ENCODE results near the gene DACH1. TPM values are rescaled to one million over a fixed set of nuclear protein-coding genes. Genes with fewer than 3 reads are reported as not detected.

DACH1 gene
- total and polyA plus RNA-seq, 5 experiments from 2014 or later: not detected

DNA sequence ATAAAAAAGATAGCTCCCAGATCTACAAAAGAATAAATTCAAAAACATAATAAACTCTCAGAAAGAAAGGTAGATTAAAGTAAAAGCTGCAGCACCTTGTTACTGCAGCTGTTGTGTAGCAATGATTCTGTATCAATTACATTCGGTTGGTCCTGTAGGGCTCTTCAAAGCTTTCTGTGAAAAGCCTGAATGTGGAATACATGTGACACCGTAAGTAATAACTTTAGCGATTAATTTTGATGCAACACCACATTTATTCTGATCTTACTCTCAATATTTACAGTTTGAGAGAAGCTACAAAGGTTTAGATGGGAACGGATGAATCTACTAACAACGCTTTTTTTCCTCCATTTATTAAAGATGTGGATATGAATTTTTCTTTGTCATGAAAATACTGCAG is 279.2 kb downstream of the DACH1 start:
- H3K4me1 Mint-ChIP-seq: no peaks in the 10 kb centered on the region
- no peaks in the 10 kb centered on the region for H3K36me3 Mint-ChIP-seq
- H3K4me3 Mint-ChIP-seq: no peak overlapping the region
- POLR2A ChIA-PET: no interaction called here
- H3K27ac Mint-ChIP-seq: no peak overlapping the region
- DNase-seq (no peak), ATAC-seq (no peak)
- H3K27me3 Mint-ChIP-seq: no peaks in the 10 kb centered on the region
- H3K9me3 Mint-ChIP-seq: no peaks in the 10 kb centered on the region

DNA sequence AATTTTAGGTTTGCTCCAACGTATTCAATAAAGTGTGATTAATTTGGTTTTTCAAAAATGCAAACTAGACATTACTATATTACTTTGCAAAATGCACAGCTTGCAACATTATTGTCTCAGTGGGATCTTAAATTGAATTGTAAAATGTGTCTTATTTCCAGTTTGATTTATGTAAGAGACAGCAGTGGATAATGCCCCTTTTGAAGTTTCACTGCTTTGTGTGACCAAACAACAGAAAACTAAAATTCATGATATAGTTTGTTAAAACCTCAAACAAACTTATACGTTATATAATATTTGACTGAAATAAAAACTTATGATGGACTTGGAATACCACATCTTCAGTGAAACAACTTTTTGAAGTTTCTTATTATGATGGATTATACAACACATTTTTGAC is 279.8 kb downstream of the DACH1 start:
- H3K4me1 Mint-ChIP-seq: no peaks in the 10 kb centered on the region
- H3K9me3 Mint-ChIP-seq: no peaks in the 10 kb centered on the region
- H3K36me3 Mint-ChIP-seq: no peaks in the 10 kb centered on the region
- DNase-seq: no peak
- no peak overlapping the region for H3K4me3 Mint-ChIP-seq
- H3K27ac Mint-ChIP-seq: no peak overlapping the region
- ATAC-seq: no peak
- POLR2A ChIA-PET: no interaction called here
- no peaks in the 10 kb centered on the region for H3K27me3 Mint-ChIP-seq

DNA sequence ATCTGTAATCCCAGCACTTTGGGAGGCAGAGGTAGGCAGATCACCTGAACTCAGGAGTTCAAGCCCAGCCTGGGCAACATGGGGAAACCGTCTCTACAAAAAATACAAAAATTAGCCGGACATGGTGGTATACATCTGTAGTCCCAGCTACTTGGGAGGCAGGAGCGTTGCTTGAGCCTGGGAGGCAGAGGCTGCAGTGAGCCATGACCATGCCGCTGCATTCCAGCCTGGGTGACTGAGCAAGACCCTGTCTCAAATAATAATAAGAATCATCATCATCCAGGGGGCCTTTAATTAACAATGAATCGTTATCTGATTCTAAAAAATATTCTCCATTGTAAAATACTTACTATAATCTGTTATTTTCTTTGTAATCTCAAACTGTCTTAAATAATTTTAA is 283.4 kb downstream of the DACH1 start:
- Mint-ChIP-seq H3K9me3 (peaks cover 0 to 2% (median 0%) of the 10 kb centered on the region in 9 donors), H3K27ac (no peak overlapping the region), H3K4me1 (no peaks in the 10 kb centered on the region), H3K27me3 (no peaks in the 10 kb centered on the region), H3K36me3 (no peaks in the 10 kb centered on the region), H3K4me3 (no peak overlapping the region)
- ATAC-seq: no peak
- POLR2A ChIA-PET: no interaction called here
- DNase-seq: no peak

DNA sequence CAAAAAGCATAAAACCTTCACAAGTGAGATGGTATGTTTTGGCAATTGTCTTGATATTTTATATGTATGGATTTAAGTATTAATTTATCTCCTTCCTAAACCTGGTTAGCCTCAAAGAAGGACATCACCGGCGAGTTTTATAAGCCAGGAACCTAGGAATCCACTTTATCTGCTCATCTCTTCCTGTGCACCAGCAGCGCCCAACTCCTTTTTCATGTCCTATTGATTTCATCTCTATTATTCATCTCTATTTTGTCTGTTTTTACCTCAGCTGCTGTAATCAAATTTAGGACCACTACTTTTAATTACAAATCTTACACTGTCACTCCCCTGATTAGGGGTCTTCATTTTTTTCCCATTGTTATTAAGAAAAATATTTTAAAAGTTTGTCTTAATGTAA is 286.4 kb downstream of the DACH1 start:
- no peaks in the 10 kb centered on the region for H3K36me3 Mint-ChIP-seq
- H3K4me1 Mint-ChIP-seq: no peaks in the 10 kb centered on the region
- peaks cover 0 to 2% (median 0%) of the 10 kb centered on the region in 9 donors for H3K9me3 Mint-ChIP-seq
- ATAC-seq (no peak), DNase-seq (no peak)
- POLR2A ChIA-PET: no interaction called here
- no peaks in the 10 kb centered on the region for H3K27me3 Mint-ChIP-seq
- no peak overlapping the region for H3K4me3 Mint-ChIP-seq
- no peak overlapping the region for H3K27ac Mint-ChIP-seq

DNA sequence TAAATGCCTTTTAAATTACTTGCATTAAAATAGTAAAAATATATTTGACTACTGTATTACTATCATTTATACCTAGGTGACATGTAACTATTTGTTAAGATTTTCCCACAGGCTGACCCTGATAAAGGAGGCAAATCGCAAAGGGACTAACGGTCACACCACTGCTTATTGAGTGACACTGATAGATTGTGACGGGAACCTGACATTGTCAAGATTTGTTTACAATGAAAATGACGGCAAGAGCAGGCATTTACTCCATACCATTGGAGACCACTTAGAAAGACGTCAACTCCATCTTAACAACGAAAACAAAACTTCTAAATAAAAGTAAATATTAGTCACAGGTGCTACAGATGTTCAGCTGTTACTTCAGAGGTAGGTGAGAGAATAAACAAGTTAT is 289.0 kb downstream of the DACH1 start:
- H3K9me3 Mint-ChIP-seq: peaks cover 0 to 2% (median 0%) of the 10 kb centered on the region in 9 donors
- ATAC-seq: no peak
- no peak overlapping the region for H3K27ac Mint-ChIP-seq
- H3K36me3 Mint-ChIP-seq: no peaks in the 10 kb centered on the region
- H3K4me3 Mint-ChIP-seq: no peak overlapping the region
- no peaks in the 10 kb centered on the region for H3K27me3 Mint-ChIP-seq
- no peak for DNase-seq
- POLR2A ChIA-PET: no interaction called here
- no peaks in the 10 kb centered on the region for H3K4me1 Mint-ChIP-seq

DNA sequence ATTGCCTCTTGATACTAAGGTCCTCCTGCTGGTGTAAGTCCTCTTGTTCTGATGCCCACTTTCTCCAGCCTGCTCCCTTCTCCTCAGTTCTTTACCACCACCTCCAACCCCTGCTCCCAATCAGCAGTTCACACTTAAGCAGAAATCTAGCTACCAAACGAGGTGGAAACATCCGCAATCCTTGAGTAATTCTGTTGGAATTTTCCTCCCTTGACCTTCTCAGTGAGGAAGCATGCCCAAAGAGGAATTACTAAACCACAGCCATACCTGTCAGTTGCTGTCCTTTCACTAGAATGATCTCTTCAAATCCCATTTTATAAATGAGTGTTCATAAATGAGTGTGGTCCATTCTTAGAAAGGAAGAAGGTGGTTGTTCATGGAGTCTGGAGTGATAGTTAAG is 289.9 kb downstream of the DACH1 start:
- POLR2A ChIA-PET: no interaction called here
- DNase-seq (no peak), ATAC-seq (no peak)

DNA sequence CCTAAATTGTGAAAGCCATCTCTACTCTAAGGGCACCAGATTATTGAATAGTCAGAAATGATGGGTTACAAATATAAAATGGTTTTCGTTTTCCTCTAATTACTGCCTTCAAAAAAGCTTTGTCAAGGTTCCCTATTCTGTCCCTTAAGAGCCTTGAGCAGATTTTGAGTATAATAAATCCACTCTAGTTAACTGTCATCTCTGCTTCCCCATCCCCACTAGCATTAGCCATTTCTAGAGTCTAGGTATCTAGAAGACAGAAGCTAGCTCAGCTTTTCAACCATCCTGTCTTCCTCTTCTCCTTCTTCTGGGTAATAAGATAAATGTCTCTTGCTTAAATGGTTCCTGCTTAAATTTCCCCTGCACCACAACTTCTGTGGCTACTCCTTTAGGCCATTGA is 290.4 kb downstream of the DACH1 start:
- Mint-ChIP-seq H3K9me3 (peaks cover 0 to 2% (median 0%) of the 10 kb centered on the region in 9 donors), H3K4me3 (no peak overlapping the region), H3K27ac (no peak overlapping the region), H3K4me1 (no peaks in the 10 kb centered on the region), H3K27me3 (no peaks in the 10 kb centered on the region), H3K36me3 (no peaks in the 10 kb centered on the region)
- ATAC-seq (peak in 1 of 2 donors; percentile 8), DNase-seq (no peak)
- POLR2A ChIA-PET: no interaction called here

More for the DNA sequence above, 289.9 kb downstream of the DACH1 start:
- H3K27ac Mint-ChIP-seq: no peak overlapping the region
- H3K4me1 Mint-ChIP-seq: no peaks in the 10 kb centered on the region
- no peaks in the 10 kb centered on the region for H3K36me3 Mint-ChIP-seq
- H3K9me3 Mint-ChIP-seq: peaks cover 0 to 2% (median 0%) of the 10 kb centered on the region in 9 donors
- H3K4me3 Mint-ChIP-seq: no peak overlapping the region
- H3K27me3 Mint-ChIP-seq: no peaks in the 10 kb centered on the region

DNA sequence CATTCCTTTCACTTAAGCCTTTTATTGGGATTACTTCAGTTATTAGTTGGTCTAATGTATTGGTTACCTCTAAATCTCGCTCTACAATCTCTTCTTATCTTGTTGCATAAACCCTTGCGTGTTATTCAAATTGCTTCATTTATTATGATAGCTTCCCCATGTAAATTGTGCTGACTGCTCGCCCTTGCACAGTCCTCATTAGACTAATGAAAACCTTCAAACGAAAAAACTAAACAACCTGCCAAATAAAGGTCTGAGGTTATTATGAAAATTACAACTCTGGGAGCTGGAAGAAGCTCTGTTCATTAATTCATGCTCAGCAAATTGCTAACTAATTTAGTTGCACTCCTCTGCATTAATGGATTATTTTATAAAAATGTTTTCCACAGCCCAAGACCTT is 320.1 kb downstream of the DACH1 start:
- no peaks in the 10 kb centered on the region for H3K27me3 Mint-ChIP-seq
- ATAC-seq (no peak), DNase-seq (no peak)
- no peaks in the 10 kb centered on the region for H3K4me1 Mint-ChIP-seq
- H3K9me3 Mint-ChIP-seq: no peaks in the 10 kb centered on the region
- no peak overlapping the region for H3K4me3 Mint-ChIP-seq
- no peaks in the 10 kb centered on the region for H3K36me3 Mint-ChIP-seq
- POLR2A ChIA-PET: no interaction called here
- no peak overlapping the region for H3K27ac Mint-ChIP-seq

DNA sequence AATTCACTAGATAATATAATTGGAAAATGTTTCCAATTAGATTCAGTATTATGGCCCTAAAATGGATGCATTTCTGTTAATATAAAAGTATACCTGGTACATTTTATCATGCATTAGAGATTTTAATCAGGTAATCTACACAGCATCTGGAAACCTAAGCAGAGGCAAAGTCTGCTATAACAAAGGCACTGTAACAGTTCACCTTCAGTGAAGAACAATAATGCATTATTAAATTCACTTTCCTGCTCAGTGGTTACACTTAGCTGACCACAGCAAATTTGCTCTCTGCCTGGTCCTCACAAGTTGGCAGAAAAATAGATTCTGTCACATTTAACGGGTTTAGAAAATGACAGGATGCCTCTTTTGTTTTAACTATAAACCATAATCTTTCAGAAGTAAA is 326.9 kb downstream of the DACH1 start:
- POLR2A ChIA-PET: no interaction called here
- no peak for ATAC-seq

DNA sequence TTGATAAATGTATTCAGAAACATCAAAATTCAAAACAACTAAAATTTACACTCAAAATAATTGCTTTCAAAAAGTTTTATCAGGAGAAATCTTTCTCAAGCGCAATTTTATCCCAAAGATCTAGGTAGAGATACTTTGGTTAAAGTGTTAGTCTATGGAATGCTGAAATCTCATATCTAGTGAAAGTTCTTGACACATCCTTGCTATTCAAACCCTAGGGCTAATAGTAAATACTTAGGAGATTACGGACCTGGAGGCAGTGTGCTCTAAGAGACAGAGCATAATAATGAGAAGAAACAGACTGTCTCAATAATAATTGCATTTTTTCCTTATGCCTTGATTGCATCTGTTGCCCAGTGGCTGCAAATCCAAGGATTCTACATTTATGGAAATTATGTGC is 330.8 kb downstream of the DACH1 start:
- ATAC-seq (no peak), DNase-seq (no peak)
- Mint-ChIP-seq H3K27ac (no peak overlapping the region), H3K36me3 (no peaks in the 10 kb centered on the region), H3K9me3 (no peaks in the 10 kb centered on the region), H3K27me3 (no peaks in the 10 kb centered on the region), H3K4me1 (no peaks in the 10 kb centered on the region), H3K4me3 (no peak overlapping the region)
- POLR2A ChIA-PET: no interaction called here

More for the DNA sequence above, 326.9 kb downstream of the DACH1 start:
- Mint-ChIP-seq H3K27me3 (no peaks in the 10 kb centered on the region), H3K4me3 (no peak overlapping the region), H3K36me3 (no peaks in the 10 kb centered on the region), H3K9me3 (no peaks in the 10 kb centered on the region), H3K4me1 (no peaks in the 10 kb centered on the region), H3K27ac (no peak overlapping the region)
- no peak for DNase-seq

DNA sequence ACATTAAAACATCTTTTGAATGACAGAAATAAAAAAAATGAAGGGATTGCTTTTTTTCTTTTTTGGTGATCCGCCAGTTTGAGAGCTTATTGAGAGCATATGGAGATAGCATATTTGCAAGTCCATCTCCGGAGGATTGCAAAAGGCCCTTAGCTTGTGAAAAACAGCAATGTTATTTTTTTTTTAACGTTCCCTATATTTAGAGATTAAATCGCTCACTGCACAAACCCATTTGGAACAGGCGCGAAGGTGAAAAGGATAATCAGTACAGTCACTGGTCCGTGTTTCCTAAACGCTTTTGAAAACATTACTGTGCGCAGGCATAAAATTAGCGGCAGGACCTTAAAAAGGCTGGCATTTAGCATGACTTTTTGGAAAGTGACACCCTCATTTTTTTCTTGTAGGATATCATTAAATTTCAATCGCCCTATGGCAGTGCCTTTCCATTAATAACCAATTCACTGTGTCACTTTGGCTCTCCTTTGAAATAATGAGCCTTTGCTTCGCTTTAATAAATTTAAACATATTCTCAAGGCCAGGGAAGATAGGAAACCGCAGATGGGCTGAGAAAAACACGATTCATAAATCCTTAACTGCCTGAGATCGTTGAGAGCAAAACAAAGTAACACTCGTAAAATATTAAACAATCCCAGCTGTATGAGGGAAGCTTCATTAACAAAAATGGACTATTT is 342.2 kb downstream of the DACH1 start:
- Mint-ChIP-seq H3K4me3 (no peak overlapping the region), H3K9me3 (peaks cover 0 to 4% (median 0%) of the 10 kb centered on the region in 9 donors), H3K27me3 (no peaks in the 10 kb centered on the region), H3K27ac (no peak overlapping the region), H3K36me3 (no peaks in the 10 kb centered on the region), H3K4me1 (peaks cover 0 to 2% (median 0%) of the 10 kb centered on the region in 4 donors)
- POLR2A ChIA-PET: no interaction called here
- no peak for ATAC-seq
- no peak for DNase-seq

DNA sequence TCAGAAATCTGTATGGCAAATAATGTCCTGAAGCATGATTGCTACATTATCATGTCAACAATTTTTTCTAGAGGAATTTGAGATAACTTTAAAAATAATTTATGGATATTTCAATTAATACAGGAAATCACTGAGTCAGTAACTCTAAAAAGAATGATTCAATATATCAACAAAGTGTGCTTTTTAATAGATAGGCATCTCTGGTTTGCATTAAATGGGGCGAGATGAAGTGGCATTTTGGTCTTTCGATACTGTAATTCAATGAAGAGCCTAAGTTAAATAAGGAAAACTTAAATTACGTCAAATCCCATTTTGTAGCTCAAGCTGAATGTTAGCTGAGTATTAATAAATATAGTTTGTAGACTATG is 342.8 kb downstream of the DACH1 start:
- Mint-ChIP-seq H3K9me3 (peaks cover 0 to 4% (median 0%) of the 10 kb centered on the region in 9 donors), H3K36me3 (no peaks in the 10 kb centered on the region), H3K4me1 (peaks cover 0 to 2% (median 0%) of the 10 kb centered on the region in 4 donors), H3K4me3 (no peak overlapping the region), H3K27me3 (no peaks in the 10 kb centered on the region), H3K27ac (no peak overlapping the region)
- DNase-seq (no peak), ATAC-seq (no peak)
- POLR2A ChIA-PET: no interaction called here

DNA sequence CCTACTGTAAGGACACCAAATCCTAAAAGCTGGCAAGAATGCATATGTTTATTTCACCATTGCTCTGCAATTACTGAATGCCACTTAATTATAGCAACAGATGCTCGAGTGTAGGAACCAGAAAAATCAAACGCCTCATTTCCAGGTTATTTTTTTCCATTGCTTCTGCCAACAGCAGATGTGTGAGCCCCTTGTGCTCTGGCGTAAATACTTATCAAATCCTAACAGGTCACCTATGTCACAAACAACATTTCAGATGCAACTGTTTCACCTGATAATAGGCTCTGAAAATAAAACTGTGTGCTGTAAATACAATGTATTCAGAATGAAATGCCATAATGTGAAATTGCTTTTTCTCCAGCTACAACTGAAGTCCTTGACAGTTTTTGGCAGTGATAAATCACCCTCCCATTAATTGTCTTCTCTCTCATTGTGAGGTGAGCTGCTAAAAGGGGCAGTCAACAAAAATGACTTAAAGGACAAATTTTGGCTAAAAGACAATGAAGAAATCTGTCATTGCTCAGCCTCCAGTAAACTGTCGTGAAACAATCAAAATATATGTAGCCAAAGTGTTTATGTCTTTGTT is 344.0 kb downstream of the DACH1 start:
- Mint-ChIP-seq H3K27ac (no peak overlapping the region), H3K4me1 (peaks cover 0 to 2% (median 0%) of the 10 kb centered on the region in 4 donors), H3K4me3 (no peak overlapping the region), H3K27me3 (no peaks in the 10 kb centered on the region), H3K9me3 (peaks cover 0 to 3% (median 0%) of the 10 kb centered on the region in 9 donors), H3K36me3 (no peaks in the 10 kb centered on the region)
- DNase-seq (no peak), ATAC-seq (no peak)
- POLR2A ChIA-PET: no interaction called here

DNA sequence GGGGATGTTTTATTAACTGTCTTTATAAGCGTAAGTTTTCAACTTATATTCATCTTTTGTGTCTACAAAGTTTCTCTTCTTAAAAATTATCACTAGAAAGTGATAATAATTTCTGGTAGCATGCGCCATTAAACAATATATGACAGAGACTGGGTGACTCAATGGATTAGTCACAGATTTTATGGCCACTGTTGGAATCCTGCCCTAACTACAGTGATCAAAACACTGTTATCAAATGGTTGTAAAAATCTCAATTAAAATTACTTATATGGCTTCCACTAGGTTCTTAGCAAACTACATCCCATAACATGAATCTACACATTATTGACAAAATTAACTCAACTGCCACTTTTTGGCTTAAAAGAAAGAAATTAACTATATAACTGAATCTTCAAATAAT is 350.0 kb downstream of the DACH1 start:
- ATAC-seq: no peak
- H3K27me3 Mint-ChIP-seq: no peaks in the 10 kb centered on the region
- H3K4me1 Mint-ChIP-seq: no peaks in the 10 kb centered on the region
- POLR2A ChIA-PET: no interaction called here
- H3K4me3 Mint-ChIP-seq: no peak overlapping the region
- DNase-seq: no peak
- peaks cover 0 to 1% (median 0%) of the 10 kb centered on the region in 9 donors for H3K9me3 Mint-ChIP-seq
- no peak overlapping the region for H3K27ac Mint-ChIP-seq
- no peaks in the 10 kb centered on the region for H3K36me3 Mint-ChIP-seq

Measured in naive thymus-derived CD8-positive, alpha-beta T cell (primary cell).